ENCODE measurements around the gene RNU6-1. TPM values are rescaled to one million over a fixed set of nuclear protein-coding genes. Genes with fewer than 3 reads are reported as not detected.

The RNU6-1 gene
- total RNA-seq, 1 donor, result not detected

DNA sequence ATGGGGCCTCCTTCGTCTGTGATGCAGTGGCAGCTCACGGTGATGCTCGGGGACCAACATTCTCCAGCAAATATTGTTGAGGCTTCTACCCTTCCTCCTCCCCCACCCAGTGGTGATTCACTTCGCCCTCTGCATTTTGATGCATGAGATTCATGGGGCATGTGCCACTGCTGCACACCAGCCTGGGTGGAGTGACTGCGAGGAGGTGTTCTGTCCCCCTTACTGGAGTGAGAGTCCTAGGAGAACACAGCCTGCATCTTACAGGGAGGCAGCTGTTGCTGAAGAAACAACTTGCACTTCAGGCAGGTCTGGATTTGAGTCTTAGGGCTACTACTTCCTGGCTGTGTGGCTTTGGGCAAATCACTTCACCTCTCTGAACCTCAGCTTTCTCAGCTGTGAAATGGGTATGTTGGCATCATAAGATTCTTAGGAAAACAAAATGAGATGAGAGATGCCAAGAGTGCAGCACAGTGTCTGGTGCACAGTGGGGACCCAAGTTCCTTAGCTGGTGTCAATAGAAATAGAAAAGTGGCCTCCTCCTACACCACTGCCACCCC lies 24.7 kb downstream of the RNU6-1 start:
- no peak for DNase-seq (ENCODE audit: low read depth)
- TF ChIP-seq, protein P1, sequence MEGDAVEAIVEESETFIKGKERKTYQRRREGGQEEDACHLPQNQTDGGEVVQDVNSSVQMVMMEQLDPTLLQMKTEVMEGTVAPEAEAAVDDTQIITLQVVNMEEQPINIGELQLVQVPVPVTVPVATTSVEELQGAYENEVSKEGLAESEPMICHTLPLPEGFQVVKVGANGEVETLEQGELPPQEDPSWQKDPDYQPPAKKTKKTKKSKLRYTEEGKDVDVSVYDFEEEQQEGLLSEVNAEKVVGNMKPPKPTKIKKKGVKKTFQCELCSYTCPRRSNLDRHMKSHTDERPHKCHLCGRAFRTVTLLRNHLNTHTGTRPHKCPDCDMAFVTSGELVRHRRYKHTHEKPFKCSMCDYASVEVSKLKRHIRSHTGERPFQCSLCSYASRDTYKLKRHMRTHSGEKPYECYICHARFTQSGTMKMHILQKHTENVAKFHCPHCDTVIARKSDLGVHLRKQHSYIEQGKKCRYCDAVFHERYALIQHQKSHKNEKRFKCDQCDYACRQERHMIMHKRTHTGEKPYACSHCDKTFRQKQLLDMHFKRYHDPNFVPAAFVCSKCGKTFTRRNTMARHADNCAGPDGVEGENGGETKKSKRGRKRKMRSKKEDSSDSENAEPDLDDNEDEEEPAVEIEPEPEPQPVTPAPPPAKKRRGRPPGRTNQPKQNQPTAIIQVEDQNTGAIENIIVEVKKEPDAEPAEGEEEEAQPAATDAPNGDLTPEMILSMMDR (IDR thresholded peaks at IDR 0.05; ENCODE audit: insufficient read depth, low read length), result no peak
- H3K4me3 ChIP-seq (ENCODE audit: low read depth, low read length), result no peak overlapping the region

- DNase-seq (ENCODE audit: low read depth), result no peak
- TF ChIP-seq, protein P1 (IDR thresholded peaks at IDR 0.05; ENCODE audit: insufficient read depth, low read length), result no peak
- H3K4me3 ChIP-seq (ENCODE audit: low read depth, low read length), result no peak overlapping the region
Observed at GRCh38 chr15:67813104-67813634, 26.7 kb downstream of the RNU6-1 start.

GRCh38 chr15:67812241-67812644 lies 27.6 kb downstream of the RNU6-1 start:
- H3K4me3 ChIP-seq (ENCODE audit: low read depth, low read length), result no peak overlapping the region
- DNase-seq (ENCODE audit: low read depth), result no peak
- TF ChIP-seq, protein P1 (IDR thresholded peaks at IDR 0.05; ENCODE audit: insufficient read depth, low read length), result no peak

DNA sequence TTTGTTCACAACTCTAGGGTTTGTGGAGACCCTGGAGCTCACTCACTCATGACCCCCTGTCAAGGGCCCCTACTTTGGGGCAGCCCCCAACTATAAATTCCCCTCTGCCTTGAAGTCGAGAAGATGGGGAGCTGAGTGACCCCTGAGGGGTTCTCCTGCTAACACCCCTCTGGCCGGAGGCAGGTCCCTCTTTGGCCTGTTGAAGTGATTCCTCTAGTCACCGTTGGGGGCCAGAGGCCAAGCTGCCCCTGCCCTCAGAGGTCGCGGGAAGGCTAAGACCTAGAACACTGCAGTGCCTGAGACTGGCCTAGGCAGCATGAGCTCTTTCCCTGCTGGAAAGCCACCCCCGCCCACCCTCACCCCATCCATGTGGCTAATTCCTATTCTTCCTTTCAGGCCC lies 30.0 kb downstream of the RNU6-1 start:
- no peak overlapping the region for H3K4me3 ChIP-seq (ENCODE audit: low read depth, low read length)
- DNase-seq (ENCODE audit: low read depth), result no peak
- TF ChIP-seq, protein P1 (IDR thresholded peaks at IDR 0.05; ENCODE audit: insufficient read depth, low read length), result no peak

- H3K4me3 ChIP-seq (ENCODE audit: low read depth, low read length), result no peak overlapping the region
- DNase-seq (ENCODE audit: low read depth), result no peak
- TF ChIP-seq, protein P1 (IDR thresholded peaks at IDR 0.05; ENCODE audit: insufficient read depth, low read length), result no peak
Observed at GRCh38 chr15:67809441-67809840, 30.4 kb downstream of the RNU6-1 start.

- no peak for DNase-seq (ENCODE audit: low read depth)
- TF ChIP-seq, protein P1 (IDR thresholded peaks at IDR 0.05; ENCODE audit: insufficient read depth, low read length), result no peak
Observed at GRCh38 chr15:67808821-67809220, 31.0 kb downstream of the RNU6-1 start.

DNA sequence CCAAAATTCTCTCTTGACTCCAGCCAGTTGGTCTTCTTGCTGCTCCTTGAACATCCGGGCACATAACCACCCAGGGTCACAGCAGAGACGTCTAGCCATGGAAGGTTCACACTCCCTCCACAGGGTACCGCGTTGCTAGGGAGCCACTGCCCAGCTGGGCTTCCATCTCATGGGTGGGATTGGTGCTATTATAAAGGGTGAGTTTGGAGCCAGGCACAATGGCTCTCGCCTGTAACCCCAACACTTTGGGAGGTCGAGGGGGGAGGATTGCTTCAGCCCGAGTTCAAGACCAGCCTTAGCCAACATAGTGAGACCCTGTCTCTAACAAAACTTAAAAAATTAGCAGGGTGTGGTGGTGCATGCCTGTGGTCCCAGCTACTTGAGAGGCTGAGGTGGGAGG lies 32.0 kb downstream of the RNU6-1 start:
- TF ChIP-seq, protein P1 (IDR thresholded peaks at IDR 0.05; ENCODE audit: insufficient read depth, low read length), result no peak
- H3K4me3 ChIP-seq (ENCODE audit: low read depth, low read length), result no peak overlapping the region
- DNase-seq (ENCODE audit: low read depth), result no peak

More at GRCh38 chr15:67808821-67809220, 31.0 kb downstream of the RNU6-1 start:
- H3K4me3 ChIP-seq (ENCODE audit: low read depth, low read length), result no peak overlapping the region

Data from fibroblast of the aortic adventitia (primary cell).